Stimulated activated memory B cell treated with anti-CD40 and anti-IgM and Interleukin-4, amounts not matched to agents 10 μg/mL and 1 μg/mL and 100 μg/mL, for 72 hours (primary cell): ENCODE results near the gene KRT28.

Source experiments
- ATAC-seq: fragments of 150-1000 bp; cut with Tn5 transposase; 2 replicates; pipeline ENCODE4 v1.10.0; 2021
- H3K27ac Mint-ChIP-seq: one replicate; pipeline ENCODE4 v1.8.0; 2022; ENCODE audit warnings: mild to moderate bottlenecking, mixed read lengths
- H3K27me3 Mint-ChIP-seq: one replicate; pipeline ENCODE4 v1.8.0; 2022; ENCODE audit warnings: mixed read lengths
- H3K36me3 Mint-ChIP-seq: one replicate; pipeline ENCODE4 v1.8.0; 2022; ENCODE audit warnings: mixed read lengths
- H3K4me1 Mint-ChIP-seq: one replicate; pipeline ENCODE4 v1.8.0; 2022; ENCODE audit warnings: mixed read lengths
- H3K4me3 Mint-ChIP-seq: one replicate; pipeline ENCODE4 v1.8.0; 2022; ENCODE audit warnings: mild to moderate bottlenecking, moderate library complexity, mixed read lengths
- H3K9me3 Mint-ChIP-seq: one replicate; pipeline ENCODE4 v1.8.0; 2022; ENCODE audit warnings: mixed read lengths

The KRT28 gene, protein sequence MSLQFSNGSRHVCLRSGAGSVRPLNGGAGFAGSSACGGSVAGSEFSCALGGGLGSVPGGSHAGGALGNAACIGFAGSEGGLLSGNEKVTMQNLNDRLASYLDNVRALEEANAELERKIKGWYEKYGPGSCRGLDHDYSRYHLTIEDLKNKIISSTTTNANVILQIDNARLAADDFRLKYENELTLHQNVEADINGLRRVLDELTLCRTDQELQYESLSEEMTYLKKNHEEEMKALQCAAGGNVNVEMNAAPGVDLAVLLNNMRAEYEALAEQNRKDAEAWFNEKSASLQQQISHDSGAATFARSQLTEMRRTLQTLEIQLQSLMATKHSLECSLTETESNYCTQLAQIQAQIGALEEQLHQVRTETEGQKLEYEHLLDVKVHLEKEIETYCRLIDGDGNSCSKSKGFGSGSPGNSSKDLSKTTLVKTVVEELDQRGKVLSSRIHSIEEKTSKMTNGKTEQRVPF

DNA sequence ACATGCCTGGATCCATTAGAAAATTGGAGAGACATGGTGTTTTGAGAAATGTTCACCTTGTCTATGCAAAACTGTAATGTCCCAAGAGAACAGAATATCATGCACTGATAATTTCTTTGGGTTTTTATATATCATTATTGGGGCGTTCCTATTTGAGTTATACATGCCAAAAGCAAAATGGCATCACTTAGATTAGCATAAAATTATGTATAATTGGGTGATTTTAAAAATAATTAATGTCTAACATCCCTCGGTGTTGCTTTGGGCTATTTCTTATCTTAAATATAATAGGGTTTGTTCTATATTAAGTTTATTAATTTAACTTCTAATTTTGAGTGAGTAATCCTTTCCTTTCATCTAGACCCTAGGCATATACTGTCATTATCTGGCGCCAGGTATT lies at the start of gene KRT28:
Gene KRT28 (minus strand): TSS at position 101 of the 400 bp plus-strand sequence. CDS start 66 bp downstream, at position 35.
- Mint-ChIP-seq H3K27ac (no peak within 1 kb of the TSS), H3K9me3 (no peaks in the 10 kb centered on the region), H3K27me3 (peaks cover 27% of the 10 kb centered on the region), H3K36me3 (no peaks in the 10 kb centered on the region), H3K4me3 (no peak within 1 kb of the TSS), H3K4me1 (no peaks in the 10 kb centered on the region)
- ATAC-seq: no peak

DNA sequence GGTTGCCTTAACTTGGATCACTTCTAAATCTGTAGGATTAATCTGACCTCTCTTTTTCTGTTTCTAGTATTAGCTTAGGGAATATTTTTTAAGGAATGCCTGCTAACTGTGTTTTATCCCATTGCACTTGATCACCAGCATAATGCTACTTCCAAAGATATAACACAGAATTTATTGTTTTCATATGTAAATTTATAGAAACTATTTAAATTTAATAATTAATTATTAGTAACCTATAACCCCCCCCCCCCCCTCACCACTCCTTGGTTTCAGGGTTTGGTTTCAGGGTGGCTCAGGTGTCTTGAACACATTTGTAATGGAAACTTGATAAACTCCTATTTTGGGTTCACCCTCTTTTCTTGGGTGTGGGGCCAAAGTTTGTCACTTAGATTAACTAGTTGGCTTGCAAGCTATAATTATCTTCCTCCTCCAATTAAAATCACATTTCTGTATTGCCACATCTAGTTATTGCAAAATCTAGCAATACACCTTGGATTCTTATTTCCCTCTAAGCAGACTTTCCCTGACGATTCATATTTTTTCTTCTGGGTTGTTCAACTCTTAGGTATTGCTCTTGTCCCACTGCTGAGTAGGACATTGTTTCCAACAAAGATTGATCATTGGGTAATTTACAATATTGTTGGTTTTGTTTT lies 49.0 kb upstream of the KRT28 start:
- Mint-ChIP-seq H3K27me3 (peaks cover 44% of the 10 kb centered on the region), H3K9me3 (no peaks in the 10 kb centered on the region), H3K36me3 (no peaks in the 10 kb centered on the region), H3K27ac (no peak overlapping the region), H3K4me3 (no peak overlapping the region), H3K4me1 (no peaks in the 10 kb centered on the region)
- no peak for ATAC-seq

DNA sequence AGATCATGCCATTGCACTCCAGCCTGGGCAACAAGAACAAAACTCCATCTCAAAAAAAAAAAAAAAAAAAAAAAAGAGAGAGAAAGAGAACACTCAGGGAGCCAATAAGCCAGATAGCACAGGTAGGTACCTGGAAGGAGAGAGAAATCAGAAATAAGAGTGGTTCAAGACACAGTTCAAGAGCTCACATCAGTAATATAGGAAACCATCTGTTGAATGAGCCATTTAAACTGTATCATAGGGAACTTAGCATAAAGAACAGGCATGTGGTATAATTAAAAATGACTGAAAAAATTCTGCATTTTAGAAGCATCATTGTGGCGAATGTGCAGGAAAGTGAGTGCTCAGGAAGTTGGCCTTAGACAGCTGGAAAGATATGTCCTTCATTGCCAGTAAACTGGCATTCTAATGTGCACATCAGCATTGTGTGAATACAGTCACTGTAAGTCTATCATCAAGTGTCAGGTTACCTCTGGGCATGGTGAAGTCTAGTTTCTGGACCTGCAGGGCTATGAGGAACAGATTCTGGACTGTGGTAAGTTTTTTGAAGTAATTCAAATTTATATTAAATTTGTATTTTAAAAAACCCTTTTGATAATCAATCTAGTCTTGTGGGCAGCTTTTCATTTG lies 46.9 kb upstream of the KRT28 start:
- H3K36me3 Mint-ChIP-seq: no peaks in the 10 kb centered on the region
- H3K4me3 Mint-ChIP-seq: no peak overlapping the region
- H3K4me1 Mint-ChIP-seq: no peaks in the 10 kb centered on the region
- H3K9me3 Mint-ChIP-seq: no peaks in the 10 kb centered on the region
- H3K27me3 Mint-ChIP-seq: peaks cover 51% of the 10 kb centered on the region
- ATAC-seq: no peak
- no peak overlapping the region for H3K27ac Mint-ChIP-seq

DNA sequence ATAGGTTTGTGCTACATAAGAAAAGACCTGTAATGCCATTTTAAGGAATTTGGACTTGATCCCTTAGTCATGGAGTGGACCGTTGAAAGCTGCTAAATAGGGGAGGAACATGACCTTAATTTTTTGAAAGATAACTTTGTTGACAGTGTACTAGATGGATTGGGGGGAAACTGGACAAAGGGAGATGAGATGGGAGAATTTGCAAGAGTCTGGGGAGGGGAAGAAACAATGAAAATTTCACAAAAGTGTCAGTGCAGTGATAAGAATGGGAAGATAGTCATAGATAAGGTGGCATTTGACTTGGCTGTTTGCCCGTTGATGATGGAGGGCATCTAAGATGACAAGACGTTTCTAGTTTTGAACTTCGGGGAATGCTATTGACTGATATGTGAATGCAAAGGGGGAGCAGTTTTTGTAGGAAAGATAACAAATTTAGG lies 44.9 kb upstream of the KRT28 start:
- Mint-ChIP-seq H3K9me3 (no peaks in the 10 kb centered on the region), H3K27me3 (peaks cover 51% of the 10 kb centered on the region), H3K4me1 (no peaks in the 10 kb centered on the region), H3K27ac (no peak overlapping the region), H3K36me3 (no peaks in the 10 kb centered on the region), H3K4me3 (no peak overlapping the region)
- no peak for ATAC-seq

DNA sequence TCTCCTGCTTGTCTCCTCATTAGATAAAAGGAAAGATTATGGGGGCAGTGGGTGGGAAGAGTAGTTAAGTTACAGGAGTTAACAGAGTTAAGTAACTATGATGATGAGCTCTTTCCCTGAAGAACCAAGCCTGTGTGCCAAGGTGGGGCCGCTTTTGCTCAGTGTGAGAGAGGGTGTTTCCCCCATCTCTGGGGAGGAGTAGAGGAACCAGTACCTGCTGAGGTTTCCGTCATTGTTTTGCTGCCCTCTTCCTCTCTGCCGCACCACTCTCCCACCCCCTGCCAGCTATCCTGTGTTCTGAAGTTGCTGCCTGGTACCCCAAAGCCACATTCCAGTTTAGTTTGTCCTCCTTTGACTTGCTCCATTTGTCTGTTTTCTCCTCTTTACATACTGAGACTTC lies 43.5 kb upstream of the KRT28 start:
- Mint-ChIP-seq H3K27me3 (peaks cover 51% of the 10 kb centered on the region), H3K4me1 (no peaks in the 10 kb centered on the region), H3K36me3 (no peaks in the 10 kb centered on the region), H3K27ac (no peak overlapping the region), H3K9me3 (no peaks in the 10 kb centered on the region), H3K4me3 (no peak overlapping the region)
- no peak for ATAC-seq

DNA sequence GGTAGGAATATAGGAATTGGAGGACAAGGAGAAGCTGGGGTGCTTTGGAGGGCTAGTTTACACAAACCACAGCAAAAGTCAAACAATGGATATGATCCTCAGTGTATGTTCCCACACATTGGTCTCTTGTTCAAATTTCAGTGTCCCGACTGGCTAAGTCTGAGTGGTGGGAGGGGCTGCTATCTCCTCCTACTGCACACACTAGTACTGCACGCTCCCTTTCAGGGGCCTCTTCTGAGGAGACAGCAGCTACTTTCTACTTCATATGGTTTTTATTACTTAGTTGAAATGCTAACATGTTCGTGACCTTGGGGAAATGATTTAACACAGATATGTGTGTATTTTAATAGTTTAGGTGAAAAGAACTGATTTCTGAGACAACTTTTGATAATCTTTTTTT lies 41.5 kb upstream of the KRT28 start:
- Mint-ChIP-seq H3K36me3 (no peaks in the 10 kb centered on the region), H3K4me1 (no peaks in the 10 kb centered on the region), H3K27ac (no peak overlapping the region), H3K4me3 (no peak overlapping the region), H3K9me3 (no peaks in the 10 kb centered on the region), H3K27me3 (peaks cover 50% of the 10 kb centered on the region)
- no peak for ATAC-seq

DNA sequence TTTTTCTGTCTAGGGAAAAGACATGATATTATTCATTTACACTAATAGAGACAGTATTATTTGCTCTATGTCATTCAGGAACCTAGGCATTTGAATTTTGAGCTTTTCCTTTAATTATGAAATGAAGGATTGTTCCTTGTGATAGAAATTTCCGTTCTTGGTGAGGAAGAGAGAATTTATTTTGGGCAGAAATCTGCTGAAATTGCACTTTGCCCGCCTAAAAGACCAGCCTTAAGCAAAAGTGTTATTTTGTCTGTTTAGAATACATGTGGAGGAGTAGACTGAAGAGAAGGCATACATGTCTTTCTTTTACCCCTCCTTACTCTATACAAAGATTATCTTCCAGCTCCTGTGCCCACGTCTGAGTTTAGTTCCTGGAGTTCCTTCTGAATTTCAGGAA lies 39.4 kb upstream of the KRT28 start:
- Mint-ChIP-seq H3K4me3 (no peak overlapping the region), H3K27ac (no peak overlapping the region), H3K4me1 (no peaks in the 10 kb centered on the region), H3K9me3 (no peaks in the 10 kb centered on the region), H3K36me3 (peaks cover 7% of the 10 kb centered on the region), H3K27me3 (peaks cover 30% of the 10 kb centered on the region)
- no peak for ATAC-seq

DNA sequence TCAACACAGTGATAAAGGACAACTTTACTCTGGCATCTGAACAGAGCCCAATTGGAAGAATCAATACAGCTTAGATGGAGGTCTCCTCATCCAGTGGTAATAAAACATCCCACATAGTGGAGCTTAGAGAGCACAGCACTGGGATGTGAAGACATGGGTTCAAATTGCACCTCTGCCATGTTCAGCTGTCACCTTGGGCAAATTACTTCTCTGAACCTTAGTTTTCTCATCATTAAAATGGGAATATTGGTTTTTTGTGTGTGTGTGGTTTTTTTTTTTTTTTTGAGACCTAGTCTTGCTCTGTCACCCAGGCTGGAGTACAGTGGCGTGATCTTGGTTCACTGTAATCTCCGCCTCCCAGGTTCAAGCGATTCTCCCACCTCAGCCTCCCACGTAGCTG lies 36.3 kb upstream of the KRT28 start:
- ATAC-seq: no peak
- no peak overlapping the region for H3K27ac Mint-ChIP-seq
- H3K27me3 Mint-ChIP-seq: peaks cover 5% of the 10 kb centered on the region
- H3K9me3 Mint-ChIP-seq: no peaks in the 10 kb centered on the region
- H3K4me3 Mint-ChIP-seq: no peak overlapping the region
- peaks cover 7% of the 10 kb centered on the region for H3K36me3 Mint-ChIP-seq
- no peaks in the 10 kb centered on the region for H3K4me1 Mint-ChIP-seq

DNA sequence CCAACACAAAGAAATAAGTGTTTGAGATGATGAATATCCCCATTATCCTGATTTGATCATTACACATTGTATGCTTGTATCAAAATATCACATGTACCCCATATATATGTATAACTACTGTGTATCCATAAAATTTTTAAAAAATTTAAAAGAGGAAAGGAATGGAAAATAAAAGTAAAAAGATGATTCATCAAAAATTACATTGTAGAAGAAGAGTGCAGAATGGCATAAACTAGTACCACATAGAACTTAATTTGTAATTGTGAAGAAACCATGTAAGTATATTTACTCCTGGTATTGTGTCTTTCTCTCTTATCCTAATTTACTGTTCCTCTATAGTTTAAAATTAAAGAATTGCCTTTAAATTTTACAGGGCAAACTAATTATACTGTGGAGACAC lies 34.1 kb upstream of the KRT28 start:
- Mint-ChIP-seq H3K9me3 (no peaks in the 10 kb centered on the region), H3K27me3 (no peaks in the 10 kb centered on the region), H3K27ac (no peak overlapping the region), H3K36me3 (peaks cover 12% of the 10 kb centered on the region), H3K4me1 (no peaks in the 10 kb centered on the region), H3K4me3 (no peak overlapping the region)
- ATAC-seq: no peak

DNA sequence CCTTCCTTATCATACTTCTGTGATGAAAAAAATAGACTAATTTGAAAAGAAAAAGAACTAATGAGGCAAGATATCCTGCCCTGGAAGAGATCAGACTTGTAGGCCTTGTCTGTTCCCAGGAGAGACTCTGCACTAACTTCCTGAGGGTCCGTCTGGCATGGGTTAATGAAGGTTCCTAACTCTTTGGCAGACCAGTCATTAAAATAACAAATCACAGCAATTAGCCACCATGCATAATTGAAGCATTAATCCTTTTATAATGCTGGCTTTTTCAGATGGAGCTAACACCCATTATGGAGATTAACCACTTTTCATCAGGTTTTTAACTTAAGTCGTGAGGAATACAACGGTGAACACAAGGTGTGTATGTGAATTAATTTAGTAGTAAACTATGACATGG lies 33.1 kb upstream of the KRT28 start:
- no peaks in the 10 kb centered on the region for H3K27me3 Mint-ChIP-seq
- H3K27ac Mint-ChIP-seq: no peak overlapping the region
- H3K9me3 Mint-ChIP-seq: no peaks in the 10 kb centered on the region
- H3K4me1 Mint-ChIP-seq: no peaks in the 10 kb centered on the region
- H3K4me3 Mint-ChIP-seq: no peak overlapping the region
- H3K36me3 Mint-ChIP-seq: peaks cover 12% of the 10 kb centered on the region
- no peak for ATAC-seq

DNA sequence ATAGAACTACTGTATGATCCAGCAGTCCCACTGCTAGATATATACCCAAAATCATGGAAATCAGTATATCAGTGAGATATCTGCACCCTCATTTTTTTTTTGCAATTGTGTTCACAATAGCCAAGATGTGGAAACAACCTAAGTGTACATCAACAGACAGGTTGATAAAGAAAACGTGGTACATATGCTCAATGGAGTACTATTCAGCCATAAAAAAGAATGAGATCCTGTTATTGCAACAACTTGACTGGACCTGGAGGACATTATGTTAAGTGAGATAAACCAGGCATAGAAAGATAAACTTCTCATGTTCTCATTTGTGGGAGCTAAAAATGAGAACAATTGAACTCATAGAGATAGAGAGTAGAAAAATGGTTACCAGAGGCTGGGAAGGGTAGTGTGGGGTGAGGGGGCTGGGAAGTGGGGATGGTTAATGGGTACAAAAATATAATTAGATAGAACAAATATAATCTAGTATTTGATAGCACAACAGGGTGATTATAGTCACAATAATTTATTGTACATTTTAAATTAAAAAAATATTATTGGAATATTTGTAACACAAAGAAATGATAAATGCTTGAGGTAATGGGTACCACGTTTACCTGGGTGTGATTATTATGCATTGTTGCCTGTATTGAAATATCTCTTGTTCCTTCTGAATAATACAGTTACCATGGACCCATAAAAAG lies 30.5 kb upstream of the KRT28 start:
- H3K4me1 Mint-ChIP-seq: no peaks in the 10 kb centered on the region
- no peak overlapping the region for H3K4me3 Mint-ChIP-seq
- ATAC-seq: no peak
- no peak overlapping the region for H3K27ac Mint-ChIP-seq
- H3K9me3 Mint-ChIP-seq: no peaks in the 10 kb centered on the region
- peaks cover 16% of the 10 kb centered on the region for H3K27me3 Mint-ChIP-seq
- H3K36me3 Mint-ChIP-seq: peaks cover 24% of the 10 kb centered on the region

DNA sequence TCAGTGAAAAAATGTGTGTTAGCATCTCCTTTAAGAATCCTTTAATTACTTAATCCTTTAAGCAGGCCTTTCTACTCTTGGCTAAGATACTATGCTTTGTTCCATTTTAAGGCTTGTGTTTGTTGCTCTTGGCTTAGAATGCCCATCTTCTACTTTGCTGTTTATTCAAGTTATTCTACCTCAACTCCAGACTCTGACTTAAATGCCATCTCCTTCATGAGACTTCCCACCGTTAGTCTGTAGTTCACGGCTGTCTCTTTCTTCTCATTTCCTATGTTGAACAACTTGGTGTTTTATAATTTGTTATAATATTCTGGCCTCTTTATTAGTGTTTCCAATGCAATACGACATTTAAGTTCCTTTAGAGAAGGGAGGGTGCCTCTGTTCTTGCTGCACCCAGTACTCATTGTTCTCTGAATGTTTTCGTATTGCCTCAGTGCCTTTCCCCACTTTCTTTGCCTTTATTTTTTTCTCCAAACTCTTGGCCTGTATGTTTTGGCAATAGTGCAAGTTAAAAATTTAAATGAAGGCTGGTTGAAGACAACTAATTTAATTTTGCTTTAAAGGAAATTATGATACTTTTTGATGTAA lies 28.8 kb upstream of the KRT28 start:
- Mint-ChIP-seq H3K36me3 (peaks cover 23% of the 10 kb centered on the region), H3K27me3 (peaks cover 16% of the 10 kb centered on the region), H3K27ac (no peak overlapping the region), H3K9me3 (no peaks in the 10 kb centered on the region), H3K4me3 (no peak overlapping the region), H3K4me1 (peaks cover 6% of the 10 kb centered on the region)
- no peak for ATAC-seq

DNA sequence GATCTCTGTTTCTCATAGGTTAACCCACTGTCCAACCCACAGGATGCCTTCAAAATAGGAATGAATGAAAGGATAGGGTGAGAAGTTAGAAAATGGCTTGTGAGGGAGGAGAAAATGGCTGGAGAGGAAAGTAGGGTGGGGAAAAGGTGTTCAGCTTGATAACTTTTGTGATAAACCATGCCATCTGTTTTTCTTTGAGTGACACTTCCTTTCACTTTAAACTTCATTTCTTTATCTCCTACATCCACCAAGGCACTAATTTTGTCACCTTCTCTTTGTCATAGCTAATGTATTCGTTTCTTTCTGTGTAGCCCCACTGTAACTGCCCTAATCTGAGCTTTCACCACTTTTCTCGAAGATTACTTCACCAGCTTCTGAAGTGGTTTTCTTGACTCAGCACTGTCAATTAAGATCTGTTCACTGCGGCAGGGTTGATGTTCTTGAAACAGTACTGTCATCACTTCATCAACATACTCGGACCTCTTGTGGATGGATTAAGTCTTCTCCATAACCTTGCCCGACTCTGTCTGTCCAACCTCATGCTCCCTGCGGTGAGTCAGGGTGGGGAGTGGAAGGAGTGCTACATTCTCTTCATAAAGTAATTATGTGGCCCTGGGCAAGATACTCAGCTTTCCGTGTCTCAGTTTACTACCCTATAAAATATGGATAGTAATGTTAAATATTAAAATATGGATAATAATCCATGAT lies 28.1 kb upstream of the KRT28 start:
- no peak overlapping the region for H3K27ac Mint-ChIP-seq
- H3K36me3 Mint-ChIP-seq: peaks cover 23% of the 10 kb centered on the region
- H3K27me3 Mint-ChIP-seq: peaks cover 16% of the 10 kb centered on the region
- H3K9me3 Mint-ChIP-seq: no peaks in the 10 kb centered on the region
- ATAC-seq: no peak
- H3K4me3 Mint-ChIP-seq: no peak overlapping the region
- H3K4me1 Mint-ChIP-seq: peaks cover 6% of the 10 kb centered on the region

DNA sequence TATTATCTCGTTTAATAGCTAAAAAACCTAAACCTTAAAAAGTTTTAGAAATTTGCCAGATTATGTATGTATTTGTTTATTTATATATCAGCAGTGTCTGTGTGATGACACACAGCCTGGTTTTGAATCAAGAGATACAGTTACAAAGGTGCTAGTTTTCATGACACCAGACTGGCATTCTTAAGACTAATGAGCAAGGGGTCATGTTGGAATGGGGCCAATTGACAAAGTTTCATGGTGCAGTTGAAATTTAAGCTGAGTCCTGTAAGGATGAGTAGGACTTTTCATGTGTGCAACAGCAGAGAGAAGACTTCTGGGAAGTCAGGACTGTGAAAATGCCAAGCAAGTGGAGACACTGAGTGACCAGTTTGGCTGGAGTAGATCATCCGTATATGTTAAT lies 25.8 kb upstream of the KRT28 start:
- peaks cover 33% of the 10 kb centered on the region for H3K36me3 Mint-ChIP-seq
- H3K9me3 Mint-ChIP-seq: no peaks in the 10 kb centered on the region
- H3K4me1 Mint-ChIP-seq: peaks cover 6% of the 10 kb centered on the region
- no peak overlapping the region for H3K27ac Mint-ChIP-seq
- H3K27me3 Mint-ChIP-seq: peaks cover 16% of the 10 kb centered on the region
- H3K4me3 Mint-ChIP-seq: no peak overlapping the region
- ATAC-seq: no peak
